Measurements from ENCODE around the gene KIF11. TPM values are rescaled to one million over a fixed set of nuclear protein-coding genes. Genes with fewer than 3 reads are reported as not detected.

Gene KIF11
- total and polyA plus RNA-seq, 9 of the 15 experiments (the other 6 are each of a cell fraction or from before 2014, with no cell fraction given) = 11.3 to 54.4 (median 29.2) TPM

DNA sequence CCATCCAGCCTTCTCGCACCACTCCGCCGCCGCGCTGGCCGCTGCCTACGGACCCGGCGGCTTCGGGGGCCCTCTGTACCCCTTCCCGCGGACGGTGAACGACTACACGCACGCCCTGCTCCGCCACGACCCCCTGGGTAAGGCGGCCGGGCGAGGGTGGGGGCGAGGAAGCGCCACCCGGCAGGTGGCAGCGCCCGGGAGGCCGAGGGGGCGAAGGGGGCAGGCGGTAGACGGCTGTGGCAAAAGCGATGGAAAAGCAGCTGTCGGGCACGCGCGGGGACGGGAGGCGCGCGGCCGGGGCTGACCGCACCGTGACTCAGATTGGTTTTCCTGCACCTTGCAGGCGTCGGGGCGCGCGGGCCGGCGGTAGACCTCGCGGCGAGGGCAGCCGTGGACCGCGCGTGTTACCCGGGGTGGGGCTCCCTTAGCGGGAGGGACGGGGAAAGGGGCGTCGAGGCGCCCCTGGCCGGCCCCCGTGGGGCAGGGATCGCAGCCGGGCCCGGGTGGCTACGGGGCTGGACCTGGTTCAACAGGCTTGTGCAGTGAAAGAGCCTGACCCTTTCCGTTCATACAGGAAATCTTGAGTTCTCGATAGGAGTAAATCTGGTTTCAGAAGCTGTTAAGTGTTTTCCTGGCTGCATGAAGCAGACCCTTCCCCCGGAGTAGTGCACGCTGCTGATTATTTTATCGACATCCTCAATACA, 97.4 kb downstream of the KIF11 start (continued):
- TF ChIP-seq DNMT1 (IDR thresholded peaks at IDR 0.05) = no peak
- no peak for TF ChIP-seq PML (IDR thresholded peaks at IDR 0.05; ENCODE audit: low read length)
- TF ChIP-seq, protein P1, sequence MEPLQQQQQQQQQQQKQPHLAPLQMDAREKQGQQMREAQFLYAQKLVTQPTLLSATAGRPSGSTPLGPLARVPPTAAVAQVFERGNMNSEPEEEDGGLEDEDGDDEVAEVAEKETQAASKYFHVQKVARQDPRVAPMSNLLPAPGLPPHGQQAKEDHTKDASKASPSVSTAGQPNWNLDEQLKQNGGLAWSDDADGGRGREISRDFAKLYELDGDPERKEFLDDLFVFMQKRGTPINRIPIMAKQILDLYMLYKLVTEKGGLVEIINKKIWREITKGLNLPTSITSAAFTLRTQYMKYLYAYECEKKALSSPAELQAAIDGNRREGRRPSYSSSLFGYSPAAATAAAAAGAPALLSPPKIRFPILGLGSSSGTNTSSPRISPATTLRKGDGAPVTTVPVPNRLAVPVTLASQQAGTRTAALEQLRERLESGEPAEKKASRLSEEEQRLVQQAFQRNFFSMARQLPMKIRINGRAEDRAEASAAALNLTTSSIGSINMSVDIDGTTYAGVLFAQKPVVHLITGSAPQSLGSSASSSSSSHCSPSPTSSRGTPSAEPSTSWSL (CRISPR knock-in tag; IDR thresholded peaks at IDR 0.05; ENCODE audit: borderline replicate concordance) = no peak
- TF ChIP-seq CSDE1 (IDR thresholded peaks at IDR 0.05) = no peak
- no peak for TF ChIP-seq LEF1 (IDR thresholded peaks at IDR 0.05)
- 0 out of 2 replicates have a peak, but pooled peaks have one; percentile 7 for TF ChIP-seq CBX1 (IDR thresholded peaks at IDR 0.05; ENCODE audit: low read depth)
- no peak for TF ChIP-seq TARDBP (IDR thresholded peaks at IDR 0.05)
- TF ChIP-seq NFXL1 (CRISPR knock-in tag; IDR thresholded peaks at IDR 0.05) = no peak
- TF ChIP-seq HCFC1 (IDR thresholded peaks at IDR 0.05; ENCODE audit: low read depth, low read length) = no peak
- peak; percentile 10; the same call in 1 of the 2 replicates for TF ChIP-seq NCOA6 (IDR thresholded peaks at IDR 0.05)
- TF ChIP-seq BDP1 (IDR thresholded peaks at IDR 0.05; ENCODE audit: insufficient read depth, insufficient read length) = no peak
- TF ChIP-seq, protein P2, sequence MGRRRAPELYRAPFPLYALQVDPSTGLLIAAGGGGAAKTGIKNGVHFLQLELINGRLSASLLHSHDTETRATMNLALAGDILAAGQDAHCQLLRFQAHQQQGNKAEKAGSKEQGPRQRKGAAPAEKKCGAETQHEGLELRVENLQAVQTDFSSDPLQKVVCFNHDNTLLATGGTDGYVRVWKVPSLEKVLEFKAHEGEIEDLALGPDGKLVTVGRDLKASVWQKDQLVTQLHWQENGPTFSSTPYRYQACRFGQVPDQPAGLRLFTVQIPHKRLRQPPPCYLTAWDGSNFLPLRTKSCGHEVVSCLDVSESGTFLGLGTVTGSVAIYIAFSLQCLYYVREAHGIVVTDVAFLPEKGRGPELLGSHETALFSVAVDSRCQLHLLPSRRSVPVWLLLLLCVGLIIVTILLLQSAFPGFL (CRISPR knock-in tag; IDR thresholded peaks at IDR 0.05) = no peak
- no peak for TF ChIP-seq BACH1 (tag; IDR thresholded peaks at IDR 0.05)
- TF ChIP-seq, protein P3, sequence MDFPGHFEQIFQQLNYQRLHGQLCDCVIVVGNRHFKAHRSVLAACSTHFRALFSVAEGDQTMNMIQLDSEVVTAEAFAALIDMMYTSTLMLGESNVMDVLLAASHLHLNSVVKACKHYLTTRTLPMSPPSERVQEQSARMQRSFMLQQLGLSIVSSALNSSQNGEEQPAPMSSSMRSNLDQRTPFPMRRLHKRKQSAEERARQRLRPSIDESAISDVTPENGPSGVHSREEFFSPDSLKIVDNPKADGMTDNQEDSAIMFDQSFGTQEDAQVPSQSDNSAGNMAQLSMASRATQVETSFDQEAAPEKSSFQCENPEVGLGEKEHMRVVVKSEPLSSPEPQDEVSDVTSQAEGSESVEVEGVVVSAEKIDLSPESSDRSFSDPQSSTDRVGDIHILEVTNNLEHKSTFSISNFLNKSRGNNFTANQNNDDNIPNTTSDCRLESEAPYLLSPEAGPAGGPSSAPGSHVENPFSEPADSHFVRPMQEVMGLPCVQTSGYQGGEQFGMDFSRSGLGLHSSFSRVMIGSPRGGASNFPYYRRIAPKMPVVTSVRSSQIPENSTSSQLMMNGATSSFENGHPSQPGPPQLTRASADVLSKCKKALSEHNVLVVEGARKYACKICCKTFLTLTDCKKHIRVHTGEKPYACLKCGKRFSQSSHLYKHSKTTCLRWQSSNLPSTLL (IDR thresholded peaks at IDR 0.05) = no peak
- TF ChIP-seq CREB5 (CRISPR knock-in tag; IDR thresholded peaks at IDR 0.05) = no peak
- no peak for TF ChIP-seq ZNF436 (CRISPR knock-in tag; IDR thresholded peaks at IDR 0.05)
- TF ChIP-seq ILF3 (IDR thresholded peaks at IDR 0.05; ENCODE audit: borderline replicate concordance) = no peak
- TF ChIP-seq ZBTB1 (CRISPR knock-in tag; IDR thresholded peaks at IDR 0.05; ENCODE audit: borderline replicate concordance, low read depth) = peak; percentile 85; the same call in 1 of the 2 replicates
- TF ChIP-seq, protein P4, sequence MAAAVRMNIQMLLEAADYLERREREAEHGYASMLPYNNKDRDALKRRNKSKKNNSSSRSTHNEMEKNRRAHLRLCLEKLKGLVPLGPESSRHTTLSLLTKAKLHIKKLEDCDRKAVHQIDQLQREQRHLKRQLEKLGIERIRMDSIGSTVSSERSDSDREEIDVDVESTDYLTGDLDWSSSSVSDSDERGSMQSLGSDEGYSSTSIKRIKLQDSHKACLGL (CRISPR knock-in tag; IDR thresholded peaks at IDR 0.05; ENCODE audit: borderline replicate concordance, poor library complexity, severe bottlenecking) = no peak
- TF ChIP-seq TAL1 (IDR thresholded peaks at IDR 0.05) = peak; percentile 70
- TF ChIP-seq, protein P5, sequence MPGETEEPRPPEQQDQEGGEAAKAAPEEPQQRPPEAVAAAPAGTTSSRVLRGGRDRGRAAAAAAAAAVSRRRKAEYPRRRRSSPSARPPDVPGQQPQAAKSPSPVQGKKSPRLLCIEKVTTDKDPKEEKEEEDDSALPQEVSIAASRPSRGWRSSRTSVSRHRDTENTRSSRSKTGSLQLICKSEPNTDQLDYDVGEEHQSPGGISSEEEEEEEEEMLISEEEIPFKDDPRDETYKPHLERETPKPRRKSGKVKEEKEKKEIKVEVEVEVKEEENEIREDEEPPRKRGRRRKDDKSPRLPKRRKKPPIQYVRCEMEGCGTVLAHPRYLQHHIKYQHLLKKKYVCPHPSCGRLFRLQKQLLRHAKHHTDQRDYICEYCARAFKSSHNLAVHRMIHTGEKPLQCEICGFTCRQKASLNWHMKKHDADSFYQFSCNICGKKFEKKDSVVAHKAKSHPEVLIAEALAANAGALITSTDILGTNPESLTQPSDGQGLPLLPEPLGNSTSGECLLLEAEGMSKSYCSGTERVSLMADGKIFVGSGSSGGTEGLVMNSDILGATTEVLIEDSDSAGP (CRISPR knock-in tag; IDR thresholded peaks at IDR 0.05) = no peak
- TF ChIP-seq ZNF212 (CRISPR knock-in tag; IDR thresholded peaks at IDR 0.05) = no peak

All from K562 (cell line).